ENCODE data around the gene ZNF273. TPM values are rescaled to one million over a fixed set of nuclear protein-coding genes. Genes with fewer than 3 reads are reported as not detected.
"Not testable (repeated sequence)": the region's sequence is repeated elsewhere in the genome, so short reads cannot be mapped to it uniquely, and the experiment has no call there.

ZNF273 gene
- polyA plus RNA-seq, 1 of the 3 experiments (the other 2 are of a cell fraction) = 2.3 TPM

DNA sequence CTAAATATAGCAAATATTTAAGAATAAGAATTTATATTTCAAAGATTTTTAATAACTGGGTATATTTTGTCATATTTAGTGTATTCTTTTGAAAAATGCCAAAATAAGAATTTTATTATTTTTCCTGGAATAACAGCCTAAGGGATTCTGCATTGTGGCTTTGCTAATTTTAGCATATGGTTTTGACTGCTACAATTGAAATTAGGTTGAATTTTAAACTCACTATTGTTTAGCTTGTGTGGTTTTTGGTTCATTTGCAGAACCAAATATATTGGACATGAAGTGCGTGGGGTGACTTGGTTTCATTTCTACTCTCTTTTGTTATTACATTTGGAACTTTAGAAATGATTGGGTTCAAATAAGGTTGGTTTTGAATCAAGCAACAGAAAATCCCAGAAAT lies 35.5 kb downstream of the ZNF273 start (continued):
- TF ChIP-seq PBX3 (IDR thresholded peaks at IDR 0.05) = no peak
- no peak for TF ChIP-seq JUND (IDR thresholded peaks at IDR 0.05)
- TF ChIP-seq POLR2AphosphoS5 (IDR thresholded peaks at IDR 0.05; ENCODE audit: low read depth, low read length) = no peak
- TF ChIP-seq TEAD4 (IDR thresholded peaks at IDR 0.05; ENCODE audit: borderline replicate concordance, insufficient read depth) = no peak
- no peak for TF ChIP-seq SIN3A (IDR thresholded peaks at IDR 0.05; ENCODE audit: borderline replicate concordance, low read depth, low read length)
- TF ChIP-seq FOSL2 (IDR thresholded peaks at IDR 0.05; ENCODE audit: borderline replicate concordance, low read depth) = no peak
- no peak for TF ChIP-seq MEF2A (IDR thresholded peaks at IDR 0.05; ENCODE audit: borderline replicate concordance, low read depth)
- TF ChIP-seq FOXJ3 (CRISPR knock-in tag; IDR thresholded peaks at IDR 0.05) = no peak
- TF ChIP-seq RFX5 (IDR thresholded peaks at IDR 0.05; ENCODE audit: low read length) = no peak

DNA sequence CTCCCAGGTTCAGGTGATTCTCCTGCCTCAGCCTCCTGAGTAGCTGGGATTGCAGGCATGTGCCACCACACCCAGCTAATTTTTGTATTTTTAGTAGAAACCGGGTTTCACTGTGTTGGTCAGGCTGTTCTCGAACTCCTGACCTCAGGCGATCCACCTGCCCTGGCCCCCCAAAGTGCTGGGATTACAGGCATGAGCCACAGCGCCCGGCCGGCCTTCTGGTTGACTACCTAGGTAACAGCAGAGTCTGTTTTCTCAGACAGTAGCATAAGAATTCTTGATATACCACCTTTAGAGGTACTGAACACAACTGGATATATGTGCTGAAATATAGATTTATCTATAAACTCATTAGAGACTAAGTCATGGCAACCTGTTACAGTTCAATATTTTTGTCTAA lies 36.9 kb downstream of the ZNF273 start:
- H4K20me1 ChIP-seq (ENCODE audit: insufficient read depth); H3K27me3 ChIP-seq (ENCODE audit: insufficient read depth); DNase-seq; H3F3A ChIP-seq (replicated peaks; ENCODE audit: insufficient read depth); H3K4me3 ChIP-seq (ENCODE audit: low read depth in 2 of 2, low read length in 1 of 2); H3K9ac ChIP-seq; POLR2A ChIA-PET; H3K27ac ChIP-seq (ENCODE audit: low read depth in 2 of 2, low read length in 1 of 2); H2AFZ ChIP-seq (ENCODE audit: low read depth); H3K9me3 ChIP-seq; H3K4me2 ChIP-seq; H3K4me1 ChIP-seq (ENCODE audit: control insufficient read depth in 1 of 2, insufficient read depth in 2 of 2, low read depth in 1 of 2, low read length in 1 of 2); H3K9me2 ChIP-seq; H3K79me2 ChIP-seq (ENCODE audit: insufficient read depth): not testable (repeated sequence)
- 91% methylated on average over 6 of the region's 6 CpGs for WGBS (ENCODE audit: low lambda C conversion rate)
- H3K36me3 ChIP-seq (replicated peaks in 1 of 2; ENCODE audit: control insufficient read depth in 1 of 2, insufficient read depth in 2 of 2, low read length in 1 of 2) = peaks cover 0 to 11% of the 10 kb centered on the region in 2 experiments
- CTCF ChIA-PET = interaction anchor here (1.4 kb wide), 1 partner anchor 10 kb away, joined by 3 read pairs; no protein-coding TSS in a partner anchor

DNA sequence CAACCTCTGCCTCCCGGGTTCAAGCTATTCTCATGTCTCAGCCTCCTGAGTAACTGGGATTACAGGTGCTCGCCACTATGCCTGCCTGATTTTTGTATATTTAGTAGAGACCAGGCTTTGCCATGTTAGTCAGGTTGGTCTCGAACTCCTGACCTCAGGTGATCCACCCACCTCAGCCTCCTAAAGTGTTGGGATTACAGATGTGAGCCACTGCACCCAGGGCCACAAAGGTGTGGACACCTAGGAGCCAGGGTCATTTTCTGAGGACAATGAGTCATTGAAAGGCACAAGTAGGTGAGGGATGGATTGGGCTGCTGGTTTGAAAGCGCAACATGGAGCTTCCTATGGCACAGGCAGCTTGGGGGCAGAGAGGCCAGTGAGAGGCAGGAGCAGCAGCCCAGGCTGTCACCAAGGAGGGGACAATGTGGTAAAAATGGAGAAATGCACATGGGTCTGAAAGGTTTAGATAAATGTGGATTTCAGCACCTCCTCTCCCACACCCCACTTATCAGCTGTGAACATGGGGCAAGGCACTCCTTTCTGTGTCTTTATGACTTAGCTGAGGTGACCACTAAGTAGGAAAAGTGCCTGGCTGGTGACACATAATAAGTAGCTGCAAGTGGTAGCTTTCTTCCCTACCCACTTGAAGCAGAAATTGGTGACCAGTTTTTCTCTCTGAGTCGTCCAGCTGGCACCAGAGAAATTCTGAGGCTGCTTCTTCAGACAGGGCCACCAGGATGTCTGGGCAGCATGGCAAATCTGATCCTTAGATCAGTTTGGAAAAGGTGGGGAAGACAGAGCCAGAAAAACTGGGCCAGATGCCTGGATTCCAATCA lies 41.8 kb downstream of the ZNF273 start:
- H3F3A ChIP-seq (replicated peaks; ENCODE audit: insufficient read depth); H3K36me3 ChIP-seq (replicated peaks in 1 of 2; ENCODE audit: control insufficient read depth in 1 of 2, insufficient read depth in 2 of 2, low read length in 1 of 2); H3K9me2 ChIP-seq; H3K27ac ChIP-seq (ENCODE audit: low read depth in 2 of 2, low read length in 1 of 2); H2AFZ ChIP-seq (ENCODE audit: low read depth); H4K20me1 ChIP-seq (ENCODE audit: insufficient read depth); H3K4me2 ChIP-seq; H3K79me2 ChIP-seq (ENCODE audit: insufficient read depth); H3K9ac ChIP-seq; H3K9me3 ChIP-seq; POLR2A ChIA-PET; DNase-seq; H3K4me3 ChIP-seq (ENCODE audit: low read depth in 2 of 2, low read length in 1 of 2): not testable (repeated sequence)
- peaks cover 0 to 18% of the 10 kb centered on the region in 2 experiments; a peak in 2 of 4 replicates for H3K4me1 ChIP-seq (ENCODE audit: control insufficient read depth in 1 of 2, insufficient read depth in 2 of 2, low read depth in 1 of 2, low read length in 1 of 2)
- CTCF ChIA-PET = interaction anchor here (2.6 to 5.1 kb wide), 2 partner anchors 9 to 314 kb away, joined by 9 to 29 read pairs; no protein-coding TSS in a partner anchor
- 63% methylated on average over 5 of the region's 5 CpGs for WGBS (ENCODE audit: low lambda C conversion rate)
- H3K27me3 ChIP-seq (ENCODE audit: insufficient read depth) = peaks cover 18% of the 10 kb centered on the region

All from SK-N-SH (cell line).